Breast epithelium (tissue), 3 donors: ENCODE measurements around the gene GPR153.

Experiments
- POLR2A ChIP-seq: fragments of 450-650 bp; IDR thresholded peaks from one replicate; pipeline ENCODE4 v1.6.1; 2016; ENCODE audit warnings: antibody characterized with exemption, mild to moderate bottlenecking, moderate library complexity
- POLR2AphosphoS5 ChIP-seq, 3 donors: sonication (generic); formaldehyde crosslinking; IDR thresholded peaks; one replicate each; pipeline ENCODE4 v1.6.1; 2017; ENCODE audit warnings: antibody characterized with exemption in 3 of 3
- TF ChIP-seq, protein P1 (sequence below), 3 donors: fragments of 450-650 bp; IDR thresholded peaks; one replicate each; pipeline ENCODE4 v1.5.1; 2016 to 2017; ENCODE audit warnings: antibody characterized with exemption in 3 of 3, mild to moderate bottlenecking in 3 of 3, moderate library complexity in 3 of 3

GRCh38 chr1:6272868-6273267 lies 12.0 kb upstream of the GPR153 start:
- TF ChIP-seq POLR2A (no peak), POLR2AphosphoS5 (IDR thresholded peaks at IDR 0.05) (no peak)
- TF ChIP-seq, protein P1, sequence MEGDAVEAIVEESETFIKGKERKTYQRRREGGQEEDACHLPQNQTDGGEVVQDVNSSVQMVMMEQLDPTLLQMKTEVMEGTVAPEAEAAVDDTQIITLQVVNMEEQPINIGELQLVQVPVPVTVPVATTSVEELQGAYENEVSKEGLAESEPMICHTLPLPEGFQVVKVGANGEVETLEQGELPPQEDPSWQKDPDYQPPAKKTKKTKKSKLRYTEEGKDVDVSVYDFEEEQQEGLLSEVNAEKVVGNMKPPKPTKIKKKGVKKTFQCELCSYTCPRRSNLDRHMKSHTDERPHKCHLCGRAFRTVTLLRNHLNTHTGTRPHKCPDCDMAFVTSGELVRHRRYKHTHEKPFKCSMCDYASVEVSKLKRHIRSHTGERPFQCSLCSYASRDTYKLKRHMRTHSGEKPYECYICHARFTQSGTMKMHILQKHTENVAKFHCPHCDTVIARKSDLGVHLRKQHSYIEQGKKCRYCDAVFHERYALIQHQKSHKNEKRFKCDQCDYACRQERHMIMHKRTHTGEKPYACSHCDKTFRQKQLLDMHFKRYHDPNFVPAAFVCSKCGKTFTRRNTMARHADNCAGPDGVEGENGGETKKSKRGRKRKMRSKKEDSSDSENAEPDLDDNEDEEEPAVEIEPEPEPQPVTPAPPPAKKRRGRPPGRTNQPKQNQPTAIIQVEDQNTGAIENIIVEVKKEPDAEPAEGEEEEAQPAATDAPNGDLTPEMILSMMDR (IDR thresholded peaks at IDR 0.05), result no peak
